WI38 (cell line): Measurements from ENCODE around the gene C17orf67.

Experiments used
- H3K4me3 ChIP-seq: 2 replicates; pipeline ENCODE4 v1.5.1; 2011; ENCODE audit warnings: low read depth, mild to moderate bottlenecking, control low read depth, low read length
- TF ChIP-seq, protein P1 (sequence below): IDR thresholded peaks from 2 replicates; pipeline ENCODE4 v1.5.1; 2012; ENCODE audit warnings: low read depth, mild to moderate bottlenecking, control low read depth, low read length

The C17orf67 gene

DNA sequence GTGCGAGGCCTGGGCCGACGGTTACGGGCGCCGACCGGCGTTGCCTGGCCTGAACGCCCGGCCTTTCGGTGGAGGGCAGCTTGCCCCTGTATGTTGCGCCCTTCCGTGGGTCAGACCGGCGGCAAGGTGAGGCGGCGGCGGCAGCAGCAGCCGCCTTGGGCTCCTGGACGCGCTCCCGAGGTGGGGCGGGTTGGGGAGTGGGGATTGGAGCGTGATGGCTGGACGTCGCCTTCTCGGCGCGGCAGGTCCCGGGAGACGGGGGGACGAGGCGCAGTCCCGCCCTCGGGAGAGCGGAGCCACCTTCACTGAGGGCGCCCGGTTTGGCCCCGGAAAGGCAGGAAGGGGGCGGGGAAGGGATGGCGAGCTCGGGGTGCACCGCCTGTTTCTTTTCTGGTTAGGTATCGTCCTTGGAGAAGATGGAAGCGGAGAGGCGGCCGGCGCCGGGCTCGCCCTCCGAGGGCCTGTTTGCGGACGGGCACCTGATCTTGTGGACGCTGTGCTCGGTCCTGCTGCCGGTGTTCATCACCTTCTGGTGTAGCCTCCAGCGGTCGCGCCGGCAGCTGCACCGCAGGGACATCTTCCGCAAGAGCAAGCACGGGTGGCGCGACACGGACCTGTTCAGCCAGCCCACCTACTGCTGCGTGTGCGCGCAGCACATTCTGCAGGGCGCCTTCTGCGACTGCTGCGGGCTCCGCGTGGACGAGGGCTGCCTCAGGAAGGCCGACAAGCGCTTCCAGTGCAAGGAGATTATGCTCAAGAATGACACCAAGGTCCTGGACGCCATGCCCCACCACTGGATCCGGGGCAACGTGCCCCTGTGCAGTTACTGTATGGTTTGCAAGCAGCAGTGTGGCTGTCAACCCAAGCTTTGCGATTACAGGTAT, 902 bp upstream of the C17orf67 start:
- TF ChIP-seq, protein P1, sequence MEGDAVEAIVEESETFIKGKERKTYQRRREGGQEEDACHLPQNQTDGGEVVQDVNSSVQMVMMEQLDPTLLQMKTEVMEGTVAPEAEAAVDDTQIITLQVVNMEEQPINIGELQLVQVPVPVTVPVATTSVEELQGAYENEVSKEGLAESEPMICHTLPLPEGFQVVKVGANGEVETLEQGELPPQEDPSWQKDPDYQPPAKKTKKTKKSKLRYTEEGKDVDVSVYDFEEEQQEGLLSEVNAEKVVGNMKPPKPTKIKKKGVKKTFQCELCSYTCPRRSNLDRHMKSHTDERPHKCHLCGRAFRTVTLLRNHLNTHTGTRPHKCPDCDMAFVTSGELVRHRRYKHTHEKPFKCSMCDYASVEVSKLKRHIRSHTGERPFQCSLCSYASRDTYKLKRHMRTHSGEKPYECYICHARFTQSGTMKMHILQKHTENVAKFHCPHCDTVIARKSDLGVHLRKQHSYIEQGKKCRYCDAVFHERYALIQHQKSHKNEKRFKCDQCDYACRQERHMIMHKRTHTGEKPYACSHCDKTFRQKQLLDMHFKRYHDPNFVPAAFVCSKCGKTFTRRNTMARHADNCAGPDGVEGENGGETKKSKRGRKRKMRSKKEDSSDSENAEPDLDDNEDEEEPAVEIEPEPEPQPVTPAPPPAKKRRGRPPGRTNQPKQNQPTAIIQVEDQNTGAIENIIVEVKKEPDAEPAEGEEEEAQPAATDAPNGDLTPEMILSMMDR = no peak
- peak overlapping the region; percentile 78 for H3K4me3 ChIP-seq

DNA sequence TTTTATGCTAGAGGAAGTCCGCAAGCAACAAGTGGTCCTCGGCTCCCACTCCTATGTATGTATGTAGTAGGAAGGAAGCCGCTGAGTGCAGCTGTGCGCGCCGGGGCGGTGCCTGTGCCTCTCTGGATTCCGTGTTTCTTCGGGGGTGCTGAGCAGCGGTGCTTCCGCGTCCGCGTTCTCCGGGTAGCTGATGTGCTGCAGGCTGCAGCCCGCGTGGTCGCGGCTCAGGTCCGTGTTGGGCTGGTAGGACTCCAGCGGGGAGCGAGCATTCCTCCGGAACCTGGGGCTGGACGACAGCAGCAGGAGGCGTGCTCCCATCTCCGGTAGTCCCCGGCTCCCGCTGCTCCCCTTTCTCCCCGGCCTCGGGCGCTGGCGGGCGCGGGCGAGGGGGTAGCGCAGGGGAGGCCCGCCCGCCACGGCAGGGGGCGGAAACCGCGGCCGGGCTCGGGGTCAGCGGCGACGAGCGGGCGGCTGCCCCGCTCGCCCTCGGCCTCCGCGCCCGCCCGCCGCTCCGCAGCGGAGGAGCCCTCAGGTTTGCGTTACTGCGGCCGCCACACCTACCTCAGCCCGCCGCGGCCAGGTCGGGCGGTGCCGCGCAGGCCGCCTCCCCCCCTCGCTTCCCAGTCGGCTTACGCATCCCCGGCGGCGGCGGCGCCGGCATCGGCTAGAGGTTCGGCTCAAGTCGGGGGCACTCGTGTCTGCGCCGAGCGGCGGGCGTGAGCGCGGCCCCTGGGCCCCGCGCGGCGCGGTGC, 487 bp downstream of the C17orf67 start:
- TF ChIP-seq, protein P1 = no peak
- peak overlapping the region; percentile 78 for H3K4me3 ChIP-seq

DNA sequence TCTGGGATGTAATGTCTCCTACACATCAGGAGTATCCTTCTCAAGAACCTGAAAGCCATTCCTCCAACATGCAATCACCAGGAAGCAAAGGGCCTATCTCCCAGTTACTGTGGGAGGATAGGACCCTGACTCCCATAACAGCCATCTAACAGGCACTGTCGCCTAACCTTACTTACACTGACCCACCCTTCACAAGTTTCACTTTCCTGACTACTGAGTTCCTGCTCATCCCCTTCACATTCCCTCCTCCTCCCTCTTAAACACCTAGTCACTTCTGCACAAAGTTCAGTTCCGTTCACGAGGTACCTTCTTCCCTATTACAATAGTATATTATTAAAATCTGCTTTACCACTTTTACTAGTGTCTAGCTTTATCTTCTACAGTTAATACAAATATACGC, 1.3 kb downstream of the C17orf67 start:
- TF ChIP-seq, protein P1 = no peak
- peak overlapping the region; percentile 78 for H3K4me3 ChIP-seq

DNA sequence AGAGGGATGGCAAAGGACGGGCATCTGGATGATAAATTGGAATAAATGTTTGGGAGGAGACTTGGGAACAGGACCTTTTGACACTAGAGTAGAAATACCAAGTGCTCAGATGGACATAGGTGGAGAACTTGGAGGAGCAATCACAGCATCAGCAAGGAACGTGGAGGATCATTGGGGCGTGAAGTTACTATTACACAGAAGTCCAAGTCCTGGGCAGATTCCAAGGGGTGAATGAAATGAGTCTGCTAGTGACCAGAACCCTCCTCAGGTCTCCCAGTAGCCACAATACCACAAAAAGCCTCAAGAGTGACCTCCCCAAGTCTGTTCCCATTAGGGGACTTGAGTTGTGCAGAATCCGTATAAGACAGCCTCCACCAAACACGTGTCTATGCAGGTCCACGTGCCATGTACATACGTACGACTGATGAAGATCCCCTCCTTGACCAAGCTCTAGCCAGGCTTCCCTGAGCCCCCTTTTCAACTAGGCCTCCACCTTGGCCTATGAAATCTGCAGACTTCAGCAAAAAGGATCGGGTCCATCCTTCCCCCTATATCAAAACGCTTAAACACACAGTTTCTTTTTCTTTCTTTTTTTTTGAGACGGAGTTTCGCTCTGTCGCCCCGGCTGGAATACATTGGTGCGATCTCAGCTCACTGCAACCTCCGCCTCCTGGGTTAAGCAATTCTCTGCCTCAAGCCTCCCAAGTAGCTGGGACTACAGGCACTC, 2.2 kb downstream of the C17orf67 start:
- no peak overlapping the region for H3K4me3 ChIP-seq
- TF ChIP-seq, protein P1 = no peak

DNA sequence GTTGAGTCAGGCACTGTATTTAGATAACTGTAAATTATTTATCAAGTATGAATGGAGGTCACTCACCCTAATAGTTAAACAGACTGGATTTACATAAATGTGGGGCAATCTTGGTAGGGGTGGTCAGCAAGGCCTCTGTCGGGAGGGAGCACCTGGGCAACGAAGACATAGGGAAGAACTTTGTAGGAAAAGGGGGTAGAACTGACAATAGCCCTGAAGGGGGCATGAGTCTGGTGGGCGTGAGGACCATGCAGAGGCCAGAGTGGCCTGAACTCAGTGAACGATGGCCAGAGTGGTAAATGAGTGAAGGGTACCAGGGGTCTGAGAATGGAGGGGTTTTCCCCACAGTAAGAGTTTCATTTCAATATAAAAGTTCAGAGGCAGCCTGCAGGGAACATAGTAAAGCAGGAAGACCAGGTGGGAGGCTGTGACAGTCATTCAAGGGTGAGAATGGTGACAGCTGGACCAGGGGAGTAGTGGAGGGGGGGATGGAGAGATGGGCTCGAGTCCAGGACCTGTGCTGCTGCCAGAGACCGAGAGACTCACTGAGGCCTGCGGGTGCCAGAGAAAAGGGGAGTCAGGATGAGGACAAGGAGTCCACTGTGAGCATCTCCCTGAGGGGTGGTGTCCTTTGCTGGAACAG, 2.9 kb downstream of the C17orf67 start:
- TF ChIP-seq, protein P1 = no peak
- H3K4me3 ChIP-seq = no peak overlapping the region

DNA sequence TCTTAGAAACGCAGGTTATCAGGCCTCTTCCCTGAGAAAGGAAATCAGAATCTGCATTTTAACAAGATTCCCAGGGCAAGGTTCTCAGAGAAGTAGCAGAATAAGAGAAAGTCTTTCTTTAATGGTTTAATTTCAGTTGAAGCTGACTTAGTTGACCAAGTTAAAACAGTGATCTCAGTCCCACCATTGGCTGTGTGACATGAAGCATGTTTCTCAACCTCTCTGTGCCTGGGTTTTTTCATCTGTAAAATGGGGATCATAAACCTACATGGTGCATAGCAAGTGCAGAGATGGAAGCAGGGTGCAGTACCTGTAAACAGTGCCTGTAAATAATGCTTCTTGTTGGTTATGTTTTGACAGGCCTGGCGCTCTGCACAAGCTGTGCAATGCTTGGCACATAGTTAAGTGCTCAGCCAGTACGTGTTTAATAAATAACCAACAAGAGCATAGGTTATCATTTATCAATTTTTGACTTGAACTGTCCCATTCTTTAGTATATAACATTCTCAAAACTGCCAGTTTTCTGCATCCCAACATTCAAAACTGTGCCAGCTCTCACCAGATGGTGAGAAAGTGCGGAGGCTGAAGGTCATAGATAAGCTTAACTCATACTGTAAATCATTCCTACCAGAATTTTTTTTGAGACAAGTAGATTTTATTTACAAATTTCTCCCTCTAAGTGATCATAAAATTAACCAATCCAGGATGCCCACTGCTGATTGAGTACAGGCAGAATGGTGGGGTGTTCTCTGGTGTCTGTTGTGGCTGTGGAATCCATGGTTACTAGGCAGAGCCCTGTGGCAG, 6.9 kb downstream of the C17orf67 start:
- no peak overlapping the region for H3K4me3 ChIP-seq

More for the DNA sequence above, 6.9 kb downstream of the C17orf67 start:
- TF ChIP-seq, protein P1 = no peak
